IPS-NIHi11 (cell line): ENCODE measurements around the gene IKBIP.
A peak's percentile ranks its signal among the peaks of the same experiment; 100 is the strongest.
"Not testable (repeated sequence)": the region's sequence is repeated elsewhere in the genome, so short reads cannot be mapped to it uniquely, and the experiment has no call there.

Source experiments
- DNase-seq: peaks from one replicate; pipeline ENCODE4 v3.0.0; 2012; ENCODE audit warnings: mixed read lengths, low spot score

Gene IKBIP, protein sequence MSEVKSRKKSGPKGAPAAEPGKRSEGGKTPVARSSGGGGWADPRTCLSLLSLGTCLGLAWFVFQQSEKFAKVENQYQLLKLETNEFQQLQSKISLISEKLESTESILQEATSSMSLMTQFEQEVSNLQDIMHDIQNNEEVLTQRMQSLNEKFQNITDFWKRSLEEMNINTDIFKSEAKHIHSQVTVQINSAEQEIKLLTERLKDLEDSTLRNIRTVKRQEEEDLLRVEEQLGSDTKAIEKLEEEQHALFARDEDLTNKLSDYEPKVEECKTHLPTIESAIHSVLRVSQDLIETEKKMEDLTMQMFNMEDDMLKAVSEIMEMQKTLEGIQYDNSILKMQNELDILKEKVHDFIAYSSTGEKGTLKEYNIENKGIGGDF

DNA sequence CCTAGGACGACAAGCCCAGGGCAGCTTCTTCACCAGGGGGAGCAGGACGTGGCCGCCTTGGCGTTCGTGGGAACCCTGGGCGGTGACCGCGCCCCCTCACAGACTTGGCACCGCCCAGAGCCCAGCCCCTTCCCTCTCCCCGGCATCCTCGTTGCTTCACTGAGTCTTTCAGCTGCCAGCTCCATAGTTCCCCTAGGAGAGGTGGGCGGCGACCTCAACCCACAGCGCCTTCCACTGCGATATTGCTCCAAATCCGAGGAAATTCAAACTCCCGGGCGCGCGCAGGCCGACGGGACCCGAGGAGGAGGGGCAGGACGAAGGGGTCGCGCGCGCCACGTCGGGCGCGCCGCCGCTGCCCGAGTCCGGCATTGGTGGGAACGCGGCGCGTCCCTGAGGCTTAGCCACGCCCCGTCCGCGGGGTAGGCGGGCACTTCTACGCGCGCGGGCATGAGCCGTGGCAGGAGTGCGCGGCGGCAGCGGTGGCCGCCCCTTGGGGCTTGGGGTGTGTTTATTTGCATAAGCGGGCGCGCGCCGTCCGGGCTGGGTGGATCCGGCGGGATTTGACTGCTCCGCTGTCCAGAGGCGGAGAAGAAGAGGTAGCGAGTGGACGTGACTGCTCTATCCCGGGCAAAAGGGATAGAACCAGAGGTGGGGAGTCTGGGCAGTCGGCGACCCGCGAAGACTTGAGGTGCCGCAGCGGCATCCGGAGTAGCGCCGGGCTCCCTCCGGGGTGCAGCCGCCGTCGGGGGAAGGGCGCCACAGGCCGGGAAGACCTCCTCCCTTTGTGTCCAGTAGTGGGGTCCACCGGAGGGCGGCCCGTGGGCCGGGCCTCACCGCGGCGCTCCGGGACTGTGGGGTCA, at the start of gene IKBIP, which contains the start of gene APAF1:
Gene IKBIP, minus strand, starts transcription at position 77 of the 860 bp plus-strand sequence. CDS start 87 bp downstream, outside the sequence.
Gene APAF1, plus strand, starts transcription at position 579 of the 860 bp plus-strand sequence. CDS start 3,070 bp downstream, outside the sequence.
- DNase-seq: peak; percentile 97

DNA sequence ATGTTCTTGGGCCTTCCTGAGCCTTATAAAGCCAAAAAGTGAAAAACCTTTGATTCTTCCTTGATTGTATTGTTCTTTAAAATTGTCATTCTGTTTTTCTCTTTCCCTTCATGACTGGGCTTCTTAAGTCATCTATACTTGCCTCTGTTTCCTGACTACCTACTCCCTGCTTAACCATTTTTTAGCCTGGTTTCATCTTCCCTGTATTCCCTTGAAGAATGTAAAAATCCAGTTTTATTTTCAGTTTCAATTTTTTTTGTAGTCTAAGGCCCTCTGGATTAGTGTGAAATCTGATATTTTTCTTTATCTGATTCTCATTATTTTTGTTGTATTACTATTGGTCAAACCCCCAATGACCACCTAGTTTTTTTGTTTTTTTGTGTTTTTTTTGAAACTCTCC, 46.8 kb upstream of the IKBIP start:
- no peak for DNase-seq

GRCh38 chr12:98686603-98687002, 42.0 kb upstream of the IKBIP start:
- no peak for DNase-seq

DNA sequence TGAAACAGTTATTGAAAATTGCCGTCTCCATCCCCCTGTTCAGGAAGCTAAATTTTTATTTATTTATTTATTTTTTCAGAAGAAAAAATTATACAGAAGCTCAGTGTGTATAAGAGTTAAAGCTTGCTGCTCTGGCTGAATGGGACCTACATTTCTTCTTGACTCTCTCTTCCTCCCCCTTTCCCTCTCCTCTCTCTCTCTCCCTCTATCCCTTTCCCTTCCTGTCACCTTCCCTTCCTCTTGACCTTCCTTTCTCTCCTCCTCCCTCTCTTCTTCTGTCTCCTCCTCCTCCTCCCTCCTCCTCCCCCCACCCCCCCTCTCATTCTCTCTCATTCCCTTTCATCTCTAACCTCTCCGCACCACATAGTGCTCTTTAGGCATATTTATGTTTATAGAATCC, 39.6 kb upstream of the IKBIP start:
- no peak for DNase-seq

- no peak for DNase-seq
Measured at GRCh38 chr12:98679611-98680005, 35.0 kb upstream of the IKBIP start.

DNA sequence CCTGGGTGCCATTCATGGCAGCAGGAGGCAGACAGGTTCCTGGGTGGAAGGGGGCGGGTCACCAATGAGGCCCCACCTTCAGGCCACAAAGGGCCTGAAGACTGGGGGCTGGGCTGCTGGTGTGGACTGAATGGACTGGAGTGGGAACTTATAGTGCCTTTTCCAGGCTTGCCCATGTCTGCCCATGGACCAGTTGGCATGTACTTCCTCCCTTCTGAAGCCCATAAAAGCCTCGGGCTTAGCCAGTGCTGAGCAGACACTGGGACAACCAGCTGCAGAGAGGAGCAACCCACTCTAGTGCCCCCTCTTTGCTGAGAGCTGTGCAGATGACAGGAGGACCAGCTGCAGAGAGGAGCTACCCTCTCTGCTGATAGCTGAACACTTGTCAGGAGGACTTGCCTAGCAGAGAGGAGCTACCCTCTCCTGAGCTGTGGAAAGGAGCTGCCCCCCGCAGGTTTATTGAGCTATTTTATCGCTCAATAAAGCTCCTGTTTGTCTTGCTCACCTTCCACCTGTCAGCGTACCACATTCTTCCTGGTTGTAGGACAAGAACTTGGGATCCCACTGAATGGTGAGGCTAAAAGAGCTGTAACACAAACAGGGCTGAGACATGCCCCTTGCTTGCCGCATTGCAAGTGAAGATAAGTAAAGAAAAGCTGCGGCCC, 34.5 kb upstream of the IKBIP start:
- no peak for DNase-seq

DNA sequence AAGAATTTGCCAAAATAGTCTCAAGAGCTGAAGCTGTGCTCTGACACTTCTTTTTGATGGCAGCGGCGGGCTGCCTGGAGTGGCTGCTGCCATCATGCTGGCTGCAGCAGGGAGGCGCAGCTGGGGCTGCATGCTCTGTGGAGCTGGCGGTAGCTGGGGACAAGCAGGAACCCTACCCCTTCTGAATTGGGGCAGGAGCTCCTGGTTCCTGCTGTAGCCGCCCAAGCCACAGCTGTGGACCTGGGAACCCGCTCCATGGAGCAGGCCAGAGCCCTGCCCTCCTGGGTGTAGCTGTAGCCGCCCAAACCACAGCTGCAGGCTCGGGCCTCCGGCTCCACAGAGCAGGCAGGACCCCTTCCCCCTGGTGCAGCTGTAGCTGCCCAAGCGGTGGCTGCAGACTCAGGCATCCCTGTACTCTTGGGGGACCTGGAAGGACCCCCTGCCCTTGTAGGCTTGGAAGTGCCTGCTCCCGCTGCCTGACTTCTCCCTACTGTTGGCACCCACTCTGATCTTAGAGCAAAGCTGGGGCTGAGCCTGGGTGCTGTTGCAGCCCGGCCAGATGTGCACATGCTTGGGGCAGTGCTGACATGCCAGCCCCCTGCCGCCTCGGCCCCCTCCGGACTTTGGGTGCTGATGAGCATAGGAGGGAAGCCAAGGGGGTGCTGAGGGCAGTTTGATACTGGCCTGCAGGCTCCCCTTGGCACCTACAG, 33.8 kb upstream of the IKBIP start:
- no peak for DNase-seq

- no peak for DNase-seq
Measured at GRCh38 chr12:98674841-98675240, 30.3 kb upstream of the IKBIP start.

DNA sequence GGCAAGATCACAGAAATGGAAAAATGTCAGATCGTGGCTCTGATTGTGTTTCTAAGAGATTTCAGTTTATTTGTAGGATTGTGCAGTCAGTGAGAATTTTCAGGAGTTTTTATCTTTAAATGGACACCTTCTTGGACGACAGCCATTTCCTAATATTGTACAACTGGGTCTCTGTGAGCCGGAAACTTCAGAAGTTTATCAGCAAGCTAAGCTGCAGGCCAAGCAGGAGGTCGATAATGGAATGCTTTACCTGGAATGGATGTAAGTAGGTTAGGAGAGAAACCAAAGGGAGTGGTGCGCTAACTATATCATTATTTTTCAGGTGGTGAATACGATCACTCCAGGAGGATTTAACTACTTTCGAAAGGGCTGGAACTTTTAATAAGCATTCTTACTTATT, 26.9 kb upstream of the IKBIP start:
- DNase-seq: no peak

- DNase-seq: no peak
Measured at GRCh38 chr12:98669751-98670150, 25.2 kb upstream of the IKBIP start.

DNA sequence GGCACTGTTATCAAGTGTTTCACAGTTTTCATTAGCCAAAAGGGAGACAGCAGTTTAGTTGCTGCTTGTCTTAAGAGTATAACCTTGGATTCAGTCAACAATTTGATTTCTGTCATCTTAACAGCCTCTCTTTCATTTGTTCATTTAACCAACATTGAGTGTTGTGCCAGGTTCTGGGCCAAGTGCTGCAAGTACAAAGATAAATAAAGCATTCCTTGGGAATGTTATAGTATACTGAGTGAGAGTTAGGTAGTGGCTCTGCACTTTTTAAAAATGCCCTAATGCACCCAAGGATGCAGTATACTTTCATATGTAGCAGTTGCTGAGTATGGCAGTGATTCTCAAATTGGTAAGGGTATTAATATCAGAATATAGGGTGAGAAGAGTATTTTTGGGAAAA, 15.9 kb upstream of the IKBIP start:
- no peak for DNase-seq

- no peak for DNase-seq
Measured at GRCh38 chr12:98656289-98657101, 11.9 kb upstream of the IKBIP start.

DNA sequence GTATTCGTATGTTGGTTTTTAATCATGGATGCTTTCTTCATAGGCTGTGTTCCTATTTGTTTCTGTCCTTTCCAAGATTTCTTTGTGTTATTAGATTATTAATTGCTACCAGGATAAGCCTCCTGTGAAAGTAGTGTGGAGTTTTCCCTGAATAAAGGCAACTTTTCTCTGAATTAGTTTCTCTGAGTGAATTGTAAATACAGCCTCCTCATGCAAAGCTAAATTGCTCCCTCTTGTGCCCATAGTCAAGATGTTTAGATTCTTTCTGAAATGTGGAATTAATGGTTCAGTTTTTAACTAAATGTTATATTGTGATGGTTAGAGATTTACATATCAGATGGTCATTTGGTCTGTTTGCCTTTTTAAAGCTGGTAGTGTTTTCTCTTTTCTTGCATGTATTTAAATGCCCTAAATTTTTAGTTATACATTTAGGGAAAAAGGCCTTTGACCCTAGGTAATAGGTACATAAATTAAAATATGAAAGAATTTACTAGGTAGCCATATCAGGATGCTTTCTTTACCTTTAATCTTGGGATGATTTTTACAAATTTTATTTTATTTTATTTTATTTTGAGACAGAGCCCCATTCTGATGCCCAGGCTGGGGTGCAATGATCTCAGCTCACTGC, 9.4 kb upstream of the IKBIP start:
- DNase-seq: peak; percentile 29

- DNase-seq: no peak
Measured at GRCh38 chr12:98651328-98651727, 6.7 kb upstream of the IKBIP start.

DNA sequence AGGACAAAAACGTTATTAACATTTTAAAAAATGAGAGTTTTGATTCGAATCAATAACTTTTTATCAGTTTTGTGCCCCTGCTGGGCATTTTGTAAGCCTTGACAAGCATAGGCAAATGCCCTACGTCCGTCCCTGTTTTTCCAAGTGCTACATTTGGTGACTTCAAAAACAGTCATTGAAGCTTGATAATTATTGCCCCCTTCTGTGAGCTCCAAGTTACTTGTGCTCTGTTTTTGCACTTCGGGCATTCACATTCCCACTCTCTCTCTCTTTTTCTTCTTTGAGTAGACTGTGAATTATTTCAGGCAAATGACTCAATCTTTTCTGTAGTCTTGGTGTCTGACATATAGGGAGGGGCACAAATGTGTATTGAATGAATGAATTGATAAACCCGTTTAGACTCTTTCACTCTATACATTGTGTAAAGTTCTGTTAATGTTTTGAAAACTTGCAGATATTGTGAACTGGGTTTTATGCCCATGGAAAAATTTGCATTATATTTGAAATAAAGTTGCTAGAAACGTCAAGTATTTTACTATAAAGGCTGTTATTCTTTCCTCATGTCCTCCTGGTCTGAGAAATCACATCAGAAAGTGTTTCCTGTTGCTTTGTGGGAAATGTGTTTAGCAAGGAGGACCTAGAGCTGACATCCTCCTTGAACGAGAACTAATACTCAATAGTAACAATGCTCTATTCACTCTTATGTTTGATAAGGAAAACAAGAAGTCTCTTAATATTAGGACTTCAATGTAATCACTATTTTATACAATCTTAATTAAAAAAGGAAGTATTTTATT, 1.9 kb upstream of the IKBIP start:
- no peak for DNase-seq

- DNase-seq: peak; percentile 22
Measured at GRCh38 chr12:98645572-98646067, 1.0 kb upstream of the IKBIP start.

DNA sequence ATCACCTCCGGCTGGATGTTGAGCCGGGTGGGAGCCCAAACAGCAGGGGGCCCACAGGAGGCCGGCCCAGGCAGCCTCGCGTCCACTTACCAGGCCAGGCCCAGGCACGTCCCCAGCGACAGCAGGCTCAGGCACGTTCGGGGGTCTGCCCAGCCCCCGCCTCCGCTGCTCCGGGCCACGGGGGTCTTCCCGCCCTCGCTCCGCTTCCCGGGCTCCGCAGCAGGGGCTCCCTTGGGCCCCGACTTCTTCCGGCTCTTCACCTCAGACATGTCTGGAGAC, 216 bp downstream of the IKBIP start:
- no peak for DNase-seq

DNA sequence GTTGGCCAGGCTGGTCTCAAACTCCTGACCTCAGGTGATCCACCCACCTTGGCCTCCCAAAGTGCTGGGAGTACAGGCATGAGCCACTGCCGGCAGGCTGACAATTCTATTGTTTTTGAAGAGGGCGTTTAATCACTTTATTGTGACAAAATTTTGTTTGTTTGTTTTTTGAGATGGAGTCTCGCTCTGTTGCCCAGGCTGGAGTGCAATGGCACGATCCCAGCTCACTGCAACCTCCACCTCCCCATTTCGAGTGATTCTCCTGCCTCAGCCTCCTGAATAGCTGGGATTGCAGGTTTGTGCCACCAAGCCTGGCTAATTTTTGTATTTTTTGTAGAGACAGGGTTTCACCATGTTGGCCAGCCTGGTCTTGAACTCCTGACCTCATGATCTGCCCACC, 1.8 kb downstream of the IKBIP start:
- DNase-seq: not testable (repeated sequence)

DNA sequence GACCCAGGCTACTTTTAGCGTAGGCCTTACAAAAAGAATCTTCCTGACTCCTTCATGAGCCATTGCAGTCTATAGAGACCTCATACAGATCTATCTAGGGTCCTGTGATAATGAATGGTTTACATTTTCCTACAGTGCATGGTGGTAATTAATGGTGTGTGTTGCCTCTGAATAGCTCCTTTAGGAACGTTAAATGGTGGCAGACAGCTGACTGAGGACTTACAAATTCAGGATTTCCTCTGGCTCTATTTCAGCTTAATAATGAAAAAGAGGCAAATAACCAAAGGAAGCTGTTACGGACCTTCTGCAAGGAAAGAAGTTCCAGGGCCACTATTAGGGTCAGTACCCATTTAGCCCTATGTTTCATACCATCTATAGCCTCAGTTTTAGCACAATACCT, 5.1 kb downstream of the IKBIP start:
- DNase-seq: no peak

GRCh38 chr12:98638009-98638408, 6.6 kb downstream of the IKBIP start:
- DNase-seq: no peak
